Measurements from ENCODE around the gene STK17A.

DNA sequence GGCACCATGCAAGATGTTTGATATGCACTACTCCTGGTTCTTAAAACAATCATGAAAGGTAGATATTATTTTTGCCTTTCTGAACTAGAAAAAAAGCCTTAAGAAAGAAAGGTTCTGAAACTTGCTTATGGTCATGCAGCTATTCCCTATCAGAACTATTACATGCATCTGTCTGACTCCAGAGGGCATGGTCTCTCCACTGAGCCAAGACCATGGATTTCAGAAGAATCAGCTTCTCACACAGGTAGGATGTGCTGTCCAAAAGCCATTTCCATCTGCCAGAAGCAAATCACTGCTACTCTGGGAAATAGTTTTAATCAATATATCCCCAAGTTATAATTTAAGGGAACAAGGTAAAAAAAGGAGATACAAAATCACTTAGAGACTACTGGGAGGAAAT lies 69.5 kb downstream of the STK17A start:
- TF ChIP-seq, protein P1, sequence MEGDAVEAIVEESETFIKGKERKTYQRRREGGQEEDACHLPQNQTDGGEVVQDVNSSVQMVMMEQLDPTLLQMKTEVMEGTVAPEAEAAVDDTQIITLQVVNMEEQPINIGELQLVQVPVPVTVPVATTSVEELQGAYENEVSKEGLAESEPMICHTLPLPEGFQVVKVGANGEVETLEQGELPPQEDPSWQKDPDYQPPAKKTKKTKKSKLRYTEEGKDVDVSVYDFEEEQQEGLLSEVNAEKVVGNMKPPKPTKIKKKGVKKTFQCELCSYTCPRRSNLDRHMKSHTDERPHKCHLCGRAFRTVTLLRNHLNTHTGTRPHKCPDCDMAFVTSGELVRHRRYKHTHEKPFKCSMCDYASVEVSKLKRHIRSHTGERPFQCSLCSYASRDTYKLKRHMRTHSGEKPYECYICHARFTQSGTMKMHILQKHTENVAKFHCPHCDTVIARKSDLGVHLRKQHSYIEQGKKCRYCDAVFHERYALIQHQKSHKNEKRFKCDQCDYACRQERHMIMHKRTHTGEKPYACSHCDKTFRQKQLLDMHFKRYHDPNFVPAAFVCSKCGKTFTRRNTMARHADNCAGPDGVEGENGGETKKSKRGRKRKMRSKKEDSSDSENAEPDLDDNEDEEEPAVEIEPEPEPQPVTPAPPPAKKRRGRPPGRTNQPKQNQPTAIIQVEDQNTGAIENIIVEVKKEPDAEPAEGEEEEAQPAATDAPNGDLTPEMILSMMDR (conservative IDR thresholded peaks at IDR 0.05; ENCODE audit: low read length): peak; percentile 28; the same call in 1 of the 2 replicates
- no peak for TF ChIP-seq EZH2phosphoT487 (IDR thresholded peaks at IDR 0.05; ENCODE audit: borderline replicate concordance, low read depth, low read length)
